ENCODE measurements around the gene WNT8B. TPM values are rescaled to one million over a fixed set of nuclear protein-coding genes. Genes with fewer than 3 reads are reported as not detected.

Gene WNT8B
- polyA plus RNA-seq, 1 donor from 2014 or later: 0.37 TPM

GRCh38 chr10:100501423-100501822 is 38.6 kb downstream of the WNT8B start:
- H3K27me3 ChIP-seq (ENCODE audit: insufficient read depth, low read depth, low read length): no peaks in the 10 kb centered on the region
- peaks cover 14% of the 10 kb centered on the region for H3K36me3 ChIP-seq (ENCODE audit: insufficient read depth, low read length)
- TF ChIP-seq REST (IDR thresholded peaks at IDR 0.05; ENCODE audit: borderline replicate concordance): no peak
- TF ChIP-seq TAF1 (IDR thresholded peaks at IDR 0.05; ENCODE audit: low read depth): no peak
- no peak for TF ChIP-seq POLR2AphosphoS5 (IDR thresholded peaks at IDR 0.05)
- no peak for TF ChIP-seq EP300 (conservative IDR thresholded peaks at IDR 0.05; ENCODE audit: poor library complexity, severe bottlenecking)
- no peak for TF ChIP-seq EZH2 (IDR thresholded peaks at IDR 0.05; ENCODE audit: borderline replicate concordance, insufficient read depth, low read length, poor library complexity, severe bottlenecking)
- TF ChIP-seq RAD21 (conservative IDR thresholded peaks at IDR 0.05): no peak
- no peak for TF ChIP-seq MXI1 (conservative IDR thresholded peaks at IDR 0.05; ENCODE audit: poor library complexity, severe bottlenecking)
- no peak for TF ChIP-seq SMC3 (conservative IDR thresholded peaks at IDR 0.05; ENCODE audit: poor library complexity)
- TF ChIP-seq CTCF (IDR thresholded peaks at IDR 0.05; ENCODE audit: poor library complexity, severe bottlenecking): no peak
- no peaks in the 10 kb centered on the region for H3K9me2 ChIP-seq (ENCODE audit: insufficient read depth, low read length)
- no peak overlapping the region for H3K4me3 ChIP-seq (ENCODE audit: low read length)
- no peak overlapping the region for H3K4me2 ChIP-seq (ENCODE audit: low read length)
- no peak overlapping the region for H2AFZ ChIP-seq (ENCODE audit: low read depth, low read length)
- no peaks in the 10 kb centered on the region for H3K79me2 ChIP-seq (replicated peaks; ENCODE audit: insufficient read depth, low read length)
- no peaks in the 10 kb centered on the region for H4K20me1 ChIP-seq (ENCODE audit: insufficient read depth)
- no peaks in the 10 kb centered on the region for H3K9me3 ChIP-seq (ENCODE audit: low read length)
- H3K9ac ChIP-seq (ENCODE audit: low read length): no peak overlapping the region
- H3K27ac ChIP-seq (ENCODE audit: low read length): no peak overlapping the region
- no peaks in the 10 kb centered on the region for H3F3A ChIP-seq (ENCODE audit: insufficient read depth, low read length, poor library complexity, severe bottlenecking)

GRCh38 chr10:100502926-100503494 is 40.2 kb downstream of the WNT8B start:
- no peaks in the 10 kb centered on the region for H3K9me2 ChIP-seq (ENCODE audit: insufficient read depth, low read length)
- no peak overlapping the region for H3K9ac ChIP-seq (ENCODE audit: low read length)
- no peak overlapping the region for H2AFZ ChIP-seq (ENCODE audit: low read depth, low read length)
- H3K4me2 ChIP-seq (ENCODE audit: low read length): no peak overlapping the region
- no peaks in the 10 kb centered on the region for H3K27me3 ChIP-seq (ENCODE audit: insufficient read depth, low read depth, low read length)
- H3F3A ChIP-seq (ENCODE audit: insufficient read depth, low read length, poor library complexity, severe bottlenecking): no peaks in the 10 kb centered on the region
- H3K9me3 ChIP-seq (ENCODE audit: low read length): no peaks in the 10 kb centered on the region
- no peak for TF ChIP-seq EP300 (conservative IDR thresholded peaks at IDR 0.05; ENCODE audit: poor library complexity, severe bottlenecking)
- no peak for TF ChIP-seq RAD21 (conservative IDR thresholded peaks at IDR 0.05)
- TF ChIP-seq MXI1 (conservative IDR thresholded peaks at IDR 0.05; ENCODE audit: poor library complexity, severe bottlenecking): no peak
- H3K79me2 ChIP-seq (replicated peaks; ENCODE audit: insufficient read depth, low read length): no peaks in the 10 kb centered on the region
- no peak overlapping the region for H3K4me3 ChIP-seq (ENCODE audit: low read length)
- peaks cover 14% of the 10 kb centered on the region for H3K36me3 ChIP-seq (ENCODE audit: insufficient read depth, low read length)
- H3K27ac ChIP-seq (ENCODE audit: low read length): no peak overlapping the region
- no peaks in the 10 kb centered on the region for H4K20me1 ChIP-seq (ENCODE audit: insufficient read depth)
